ENCODE measurements around the gene LILRB3. TPM values are rescaled to one million over a fixed set of nuclear protein-coding genes. Genes with fewer than 3 reads are reported as not detected.

Gene LILRB3
- total and polyA plus RNA-seq, 2 of the 4 experiments (the other 2 are of a cell fraction) = not detected

DNA sequence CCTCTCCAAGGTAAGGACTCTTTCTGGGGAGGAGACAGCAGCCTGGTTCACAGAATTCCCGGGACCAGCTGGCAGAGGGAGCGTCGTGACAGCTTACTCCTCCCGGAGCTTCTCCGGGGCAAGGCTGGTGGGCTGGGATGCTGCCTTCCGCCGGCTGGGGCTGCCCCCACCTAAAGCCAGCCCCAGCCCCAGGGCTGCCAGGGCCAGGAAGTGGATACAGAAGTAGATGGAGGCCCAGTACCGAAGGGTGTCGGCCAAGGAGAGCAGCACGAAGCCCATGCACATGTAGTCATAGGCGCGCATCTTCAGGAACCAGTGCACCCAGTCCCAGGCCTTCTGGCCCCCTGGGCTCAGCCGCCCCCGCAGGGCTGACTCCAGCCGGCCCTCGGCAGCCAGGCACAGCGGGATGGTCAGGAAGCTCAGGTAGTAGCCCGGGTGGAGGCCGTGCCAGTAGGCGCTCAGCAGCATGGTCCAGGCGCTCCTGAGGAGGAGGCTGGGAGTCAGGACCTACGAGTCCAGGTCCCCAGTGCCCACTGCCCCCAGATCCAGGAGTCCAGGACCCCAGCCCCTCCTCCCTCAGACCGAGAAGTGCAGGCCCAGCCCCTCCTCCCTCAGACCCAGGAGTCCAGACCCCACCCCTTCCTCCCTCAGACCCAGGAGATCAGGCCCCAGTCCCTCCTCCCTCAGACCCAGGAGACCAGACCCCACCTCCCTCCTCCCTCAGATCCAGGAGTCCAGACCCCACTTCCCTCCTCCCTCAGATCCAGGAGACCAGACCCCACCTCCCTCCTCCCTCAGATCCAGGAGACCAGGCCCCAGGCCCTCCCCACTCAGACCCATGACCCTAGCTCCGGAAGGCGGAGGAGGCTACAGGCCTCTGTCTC is 48.6 kb downstream of the LILRB3 start:
- CTCF ChIA-PET = no interaction called here
- POLR2A ChIA-PET (ENCODE audit: unreplicated experiment) = interaction anchor here (0.6 kb wide), 1 partner anchor 194 kb away, joined by 3 read pairs; no protein-coding TSS in a partner anchor

More for the DNA sequence above, 48.6 kb downstream of the LILRB3 start:
- DNase-seq (no peak), ATAC-seq (ENCODE audit: low read depth) (no peak)
- no peaks in the 10 kb centered on the region for H3K9me3 ChIP-seq (ENCODE audit: control insufficient read depth, insufficient read depth, low read length)
- no peak overlapping the region for H2BK15ac ChIP-seq (ENCODE audit: low read depth, low read length)
- no peak overlapping the region for H2BK5ac ChIP-seq (ENCODE audit: low read depth, low read length, poor library complexity, severe bottlenecking)
- no peak overlapping the region for H3K4ac ChIP-seq (ENCODE audit: low read depth, low read length)
- H3K4me3 ChIP-seq (ENCODE audit: insufficient read depth, low read depth, low read length) = no peak overlapping the region
- no peak overlapping the region for H3K27ac ChIP-seq (ENCODE audit: insufficient read depth, low read length)
- BruUV-seq (replicated peaks) = no TSS peak
- no peak overlapping the region for H4K8ac ChIP-seq (ENCODE audit: low read depth in 2 of 2, low read length in 2 of 2)
- H3K56ac ChIP-seq (ENCODE audit: extremely low read depth, insufficient read depth, low read length) = no peak overlapping the region
- H2AK9ac ChIP-seq (replicated peaks; ENCODE audit: low read depth, low read length, poor library complexity) = no peak overlapping the region
- no peaks in the 10 kb centered on the region for H3K4me1 ChIP-seq (ENCODE audit: control insufficient read depth, insufficient read depth, low read length)
- H3K14ac ChIP-seq (replicated peaks; ENCODE audit: low read depth, low read length) = no peak overlapping the region
- H3K79me1 ChIP-seq (ENCODE audit: low read depth in 1 of 2, low read length in 2 of 2) = peaks cover 0 to 4% of the 10 kb centered on the region in 2 experiments; a peak in 1 of 4 replicates
- intact Hi-C loops (cut with micrococcal nuclease) (no loop called here), dilution Hi-C loops (cut with HindIII; ENCODE audit: low sequenced_read_pairs, unreplicated experiment) (no loop called here), in situ Hi-C loops (cut with MboI; ENCODE audit: low sequenced_read_pairs) (no loop called here)
- TF ChIP-seq BHLHE40 (IDR thresholded peaks at IDR 0.05; ENCODE audit: low read depth, low read length) = no peak
- TF ChIP-seq FOS (IDR thresholded peaks at IDR 0.05; ENCODE audit: low read depth, low read length) = no peak
- TF ChIP-seq MAZ (IDR thresholded peaks at IDR 0.05; ENCODE audit: borderline replicate concordance, low read depth, low read length) = no peak
- no peak for TF ChIP-seq RFX5 (IDR thresholded peaks at IDR 0.05; ENCODE audit: low read depth, low read length)
- H4K91ac ChIP-seq (ENCODE audit: insufficient read depth, low read depth, low read length) = no peak overlapping the region
- no peak overlapping the region for H3K9ac ChIP-seq (ENCODE audit: low read depth, low read length)
- no peak overlapping the region for H2BK120ac ChIP-seq (ENCODE audit: low read depth, low read length)
- peaks cover 17% of the 10 kb centered on the region for H3K36me3 ChIP-seq (ENCODE audit: control insufficient read depth, insufficient read depth, low read length)
- H4K5ac ChIP-seq (ENCODE audit: low read depth, low read length) = no peak overlapping the region
- no peak overlapping the region for H3K4me2 ChIP-seq (ENCODE audit: low read depth, low read length)
- no peak overlapping the region for H2AK5ac ChIP-seq (ENCODE audit: low read depth, low read length)
- 61% methylated on average over 3 of the region's 25 CpGs; no CpG with 5 or more reads in 1 of the 2 experiments for WGBS, 2 experiments (ENCODE audit: extremely low coverage in 2 of 2, insufficient read length in 1 of 2)
- H2BK20ac ChIP-seq (ENCODE audit: low read depth, low read length) = no peak overlapping the region
- no peak overlapping the region for H3K23ac ChIP-seq (ENCODE audit: low read depth, low read length)
- no peaks in the 10 kb centered on the region for H3K9me1 ChIP-seq (ENCODE audit: insufficient read depth, low read length)
- H2AFZ ChIP-seq (replicated peaks; ENCODE audit: low read length, poor library complexity) = no peak overlapping the region
- no peak overlapping the region for H3K18ac ChIP-seq (ENCODE audit: low read depth, low read length)
- peaks cover 2% of the 10 kb centered on the region; the same call in 1 of the 2 replicates for H4K20me1 ChIP-seq (ENCODE audit: insufficient read depth, low read length)
- no peaks in the 10 kb centered on the region for H3K27me3 ChIP-seq (ENCODE audit: control insufficient read depth, insufficient read depth, low read length)
